GM23338 (cell line): ENCODE data around the gene DUXA. TPM values are rescaled to one million over a fixed set of nuclear protein-coding genes. Genes with fewer than 3 reads are reported as not detected.
"Not testable (repeated sequence)": the region's sequence is repeated elsewhere in the genome, so short reads cannot be mapped to it uniquely, and the experiment has no call there.

Experiments
- ATAC-seq: fragments of 200-7000 bp; cut with Tn5 transposase; 3 replicates; pipeline ENCODE4 v1.9.1; 2020
- DNase-seq: peaks from one replicate; pipeline ENCODE4 v3.0.0-alpha.2; 2015; ENCODE audit warnings: low spot score
- H2AFZ ChIP-seq: fragments of 200-600 bp; sonication (generic); 2 replicates; pipeline ENCODE4 v1.8.0; 2016; ENCODE audit warnings: antibody characterized with exemption, mild to moderate bottlenecking, moderate library complexity
- H3F3A ChIP-seq: fragments of 200-600 bp; sonication (generic); replicated peaks from 2 replicates; pipeline ENCODE4 v1.8.0; 2017; ENCODE audit warnings: antibody characterized with exemption, mixed run types, low read depth
- H3K27ac ChIP-seq: fragments of 200-600 bp; sonication (generic); 2 replicates; pipeline ENCODE4 v1.6.1; 2016; ENCODE audit warnings: low read depth
- H3K27me3 ChIP-seq: fragments of 200-600 bp; sonication (generic); 2 replicates; pipeline ENCODE4 v1.8.0; 2016; ENCODE audit warnings: mild to moderate bottlenecking, mixed run types, moderate library complexity; ENCODE audit not compliant: insufficient read depth
- H3K36me3 ChIP-seq: fragments of 200-600 bp; sonication (generic); 2 replicates; pipeline ENCODE4 v1.8.0; 2016; ENCODE audit warnings: mild to moderate bottlenecking; ENCODE audit not compliant: insufficient read depth
- H3K4me1 ChIP-seq: fragments of 200-600 bp; sonication (generic); 2 replicates; pipeline ENCODE4 v1.8.0; 2016; ENCODE audit warnings: mild to moderate bottlenecking, moderate library complexity; ENCODE audit not compliant: insufficient read depth
- H3K4me2 ChIP-seq: fragments of 200-600 bp; sonication (generic); 2 replicates; pipeline ENCODE4 v1.7.1; 2017; ENCODE audit warnings: mixed run types
- H3K4me3 ChIP-seq: fragments of 200-600 bp; sonication (generic); 2 replicates; pipeline ENCODE4 v1.6.1; 2016; ENCODE audit warnings: mixed run types
- H3K79me2 ChIP-seq: fragments of 200-600 bp; sonication (generic); replicated peaks from 2 replicates; pipeline ENCODE4 v1.8.0; 2017; ENCODE audit warnings: mild to moderate bottlenecking; ENCODE audit not compliant: insufficient read depth
- H3K9me2 ChIP-seq: fragments of 200-600 bp; sonication (generic); 2 replicates; pipeline ENCODE4 v1.8.0; 2017; ENCODE audit not compliant: insufficient read depth
- H4K20me1 ChIP-seq: fragments of 200-600 bp; sonication (generic); replicated peaks from 2 replicates; pipeline ENCODE4 v1.8.0; 2017; ENCODE audit warnings: mild to moderate bottlenecking; ENCODE audit not compliant: insufficient read depth
- H3K27ac Mint-ChIP-seq: 2 replicates; pipeline ENCODE4 v1.8.0; 2020; ENCODE audit warnings: inconsistent platforms, mild to moderate bottlenecking, moderate library complexity, mixed read lengths
- H3K27me3 Mint-ChIP-seq: 3 replicates; pipeline ENCODE4 v1.8.0; 2022; ENCODE audit warnings: low read depth, mild to moderate bottlenecking, moderate library complexity, mixed read lengths, inconsistent platforms; ENCODE audit not compliant: insufficient read depth, poor library complexity
- H3K36me3 Mint-ChIP-seq: 3 replicates; pipeline ENCODE4 v1.8.0; 2021; ENCODE audit warnings: low read depth, mild to moderate bottlenecking, inconsistent platforms, moderate library complexity, mixed read lengths
- H3K4me1 Mint-ChIP-seq: 3 replicates; pipeline ENCODE4 v1.8.0; 2020; ENCODE audit warnings: mild to moderate bottlenecking, inconsistent platforms, mixed read lengths
- H3K4me3 Mint-ChIP-seq: 3 replicates; pipeline ENCODE4 v1.8.0; 2021; ENCODE audit warnings: moderate library complexity, mild to moderate bottlenecking, inconsistent platforms, mixed read lengths
- H3K9me3 Mint-ChIP-seq: 3 replicates; pipeline ENCODE4 v1.8.0; 2020; ENCODE audit warnings: moderate library complexity, mild to moderate bottlenecking, inconsistent platforms, mixed read lengths
- CREB1 ChIP-seq: fragments of 250-450 bp; sonication (Bioruptor Pico); IDR thresholded peaks from 2 replicates; pipeline ENCODE4 v1.5.0; 2020; ENCODE audit warnings: low read depth, mild to moderate bottlenecking, moderate library complexity
- EZH2 ChIP-seq: fragments of 200-600 bp; sonication (generic); IDR thresholded peaks from one replicate; pipeline ENCODE4 v1.8.0; 2017; ENCODE audit warnings: antibody characterized with exemption, mild to moderate bottlenecking, low read depth; ENCODE audit not compliant: unreplicated experiment
- EZH2phosphoT487 ChIP-seq: fragments of 200-600 bp; sonication (generic); IDR thresholded peaks from one replicate; pipeline ENCODE4 v1.8.1; 2018; ENCODE audit warnings: antibody characterized with exemption; ENCODE audit not compliant: unreplicated experiment
- JUNB ChIP-seq: IDR thresholded peaks from one replicate; pipeline ENCODE4 v1.6.1; 2016; ENCODE audit warnings: antibody characterized with exemption; ENCODE audit not compliant: unreplicated experiment
- ZNF331 ChIP-seq: fragments of 250-450 bp; sonication (Bioruptor Pico); IDR thresholded peaks from 2 replicates; pipeline ENCODE4 v1.5.0; 2020; ENCODE audit warnings: low read depth, mild to moderate bottlenecking, moderate library complexity
- polyA plus RNA-seq: library from polyadenylated mRNA; unstranded; fragments of >200 nt; fragmentation: Nextera tagmentation; extraction: Ambion mirVana; gene quantifications from 2 replicates; pipeline ENCODE4 v1.2.1, GENCODE V29; 2016
- total RNA-seq: library from RNA; depleted of rRNA; stranded (reverse); fragments of >200 nt; shearing (Covaris generic); gene quantifications from 2 replicates; pipeline ENCODE4 v1.2.3, GENCODE V29; 2014
- TF ChIP-seq, protein P1 (sequence below), 2 experiments: fragments of 200-600 bp in 1 of 2; sonication (generic) in 1 of 2; conservative IDR thresholded peaks; 2 replicates each; pipeline versions ENCODE4 v1.5.1 to v1.6.1; 2016 to 2017; ENCODE audit warnings: antibody characterized with exemption in 2 of 2, low read depth in 2 of 2, mild to moderate bottlenecking in 2 of 2, moderate library complexity in 1 of 2

Gene DUXA
- total and polyA plus RNA-seq, 2 experiments from 2014 or later = not detected

DNA sequence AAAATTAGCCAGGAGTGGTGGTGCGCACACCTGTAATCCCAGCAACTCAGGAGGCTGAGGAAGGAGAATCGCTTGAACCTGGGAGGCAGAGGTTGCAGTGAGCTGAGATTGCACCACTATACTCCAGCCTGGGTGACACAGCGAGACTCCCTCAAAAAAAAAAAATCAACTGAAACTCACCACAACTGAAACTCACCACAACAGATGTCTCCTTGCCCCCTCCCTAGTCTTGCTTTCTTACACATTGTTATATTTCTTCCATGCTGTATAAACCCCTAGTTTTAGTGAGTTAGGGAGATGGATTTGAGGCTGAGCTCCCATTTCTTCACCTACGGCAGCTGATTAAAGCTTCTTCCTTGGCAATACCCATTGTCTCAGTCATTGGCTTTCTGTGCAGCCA lies 25.6 kb downstream of the DUXA start (continued):
- TF ChIP-seq, protein P1, sequence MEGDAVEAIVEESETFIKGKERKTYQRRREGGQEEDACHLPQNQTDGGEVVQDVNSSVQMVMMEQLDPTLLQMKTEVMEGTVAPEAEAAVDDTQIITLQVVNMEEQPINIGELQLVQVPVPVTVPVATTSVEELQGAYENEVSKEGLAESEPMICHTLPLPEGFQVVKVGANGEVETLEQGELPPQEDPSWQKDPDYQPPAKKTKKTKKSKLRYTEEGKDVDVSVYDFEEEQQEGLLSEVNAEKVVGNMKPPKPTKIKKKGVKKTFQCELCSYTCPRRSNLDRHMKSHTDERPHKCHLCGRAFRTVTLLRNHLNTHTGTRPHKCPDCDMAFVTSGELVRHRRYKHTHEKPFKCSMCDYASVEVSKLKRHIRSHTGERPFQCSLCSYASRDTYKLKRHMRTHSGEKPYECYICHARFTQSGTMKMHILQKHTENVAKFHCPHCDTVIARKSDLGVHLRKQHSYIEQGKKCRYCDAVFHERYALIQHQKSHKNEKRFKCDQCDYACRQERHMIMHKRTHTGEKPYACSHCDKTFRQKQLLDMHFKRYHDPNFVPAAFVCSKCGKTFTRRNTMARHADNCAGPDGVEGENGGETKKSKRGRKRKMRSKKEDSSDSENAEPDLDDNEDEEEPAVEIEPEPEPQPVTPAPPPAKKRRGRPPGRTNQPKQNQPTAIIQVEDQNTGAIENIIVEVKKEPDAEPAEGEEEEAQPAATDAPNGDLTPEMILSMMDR (conservative IDR thresholded peaks at IDR 0.05; ENCODE audit: low read depth in 2 of 2) = no peak
- TF ChIP-seq EZH2phosphoT487 = no peak

DNA sequence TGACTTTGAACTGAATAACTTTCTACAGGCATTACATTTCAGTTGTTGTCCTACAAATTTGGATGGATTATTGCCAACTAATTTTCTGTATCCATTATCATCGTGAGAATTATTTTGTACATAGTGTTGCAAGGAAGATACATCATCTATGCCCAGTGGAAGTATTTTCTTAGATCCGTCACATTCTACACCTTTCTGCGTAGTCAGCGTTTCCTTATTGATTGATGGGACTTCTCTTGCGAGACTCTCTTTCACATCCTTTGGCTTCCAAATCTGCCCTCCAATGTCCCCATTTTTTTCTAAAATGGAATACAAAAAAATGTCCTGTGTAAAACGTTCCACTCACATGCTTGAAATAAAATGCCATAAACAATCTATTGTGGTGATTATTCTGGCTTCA lies 31.5 kb downstream of the DUXA start:
- peaks cover 30% of the 10 kb centered on the region for H3K36me3 Mint-ChIP-seq
- H3K79me2 ChIP-seq = no peaks in the 10 kb centered on the region
- no peaks in the 10 kb centered on the region for H3K4me1 Mint-ChIP-seq
- H3K27me3 ChIP-seq = no peaks in the 10 kb centered on the region
- H3K27ac Mint-ChIP-seq = no peak overlapping the region
- no peak for TF ChIP-seq ZNF331 (CRISPR knock-in tag)
- TF ChIP-seq JUNB = no peak
- no peak for TF ChIP-seq EZH2
- TF ChIP-seq CREB1 = no peak
- no peaks in the 10 kb centered on the region for H4K20me1 ChIP-seq
- no peak for ATAC-seq
- no peaks in the 10 kb centered on the region for H3F3A ChIP-seq
- H2AFZ ChIP-seq = no peak overlapping the region
- H3K4me3 Mint-ChIP-seq = no peak overlapping the region
- H3K27me3 Mint-ChIP-seq = peaks cover 1% of the 10 kb centered on the region
- no peaks in the 10 kb centered on the region for H3K4me1 ChIP-seq
- no peak overlapping the region for H3K27ac ChIP-seq
- peaks cover 89% of the 10 kb centered on the region for H3K9me3 Mint-ChIP-seq
- no peak for DNase-seq
- H3K36me3 ChIP-seq = 0 out of 2 replicates have a peak, but pooled peaks cover 6% of the 10 kb centered on the region
- H3K4me3 ChIP-seq = no peak overlapping the region
- no peaks in the 10 kb centered on the region for H3K9me2 ChIP-seq
- no peak overlapping the region for H3K4me2 ChIP-seq

DNA sequence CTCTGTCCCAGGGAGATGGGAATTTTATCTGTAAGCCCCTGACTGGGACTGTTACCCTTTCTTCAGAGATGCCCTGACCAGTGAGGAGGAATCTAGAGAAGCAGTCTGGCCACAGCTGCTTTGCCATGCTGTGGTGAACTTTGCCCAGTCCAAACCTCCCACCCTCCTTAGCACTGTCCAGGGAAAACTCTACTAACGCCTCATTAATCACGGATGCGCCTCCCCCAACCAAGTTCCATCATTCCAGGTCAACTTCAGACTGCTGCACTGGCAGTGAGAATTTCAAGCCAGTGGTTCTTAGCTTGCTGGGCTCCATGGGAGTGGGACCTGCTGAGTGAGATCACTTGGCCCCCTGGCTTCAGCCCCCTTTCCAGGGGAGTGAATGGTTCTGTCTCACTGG lies 39.9 kb downstream of the DUXA start:
- not testable (repeated sequence) for H3K4me1 Mint-ChIP-seq

DNA sequence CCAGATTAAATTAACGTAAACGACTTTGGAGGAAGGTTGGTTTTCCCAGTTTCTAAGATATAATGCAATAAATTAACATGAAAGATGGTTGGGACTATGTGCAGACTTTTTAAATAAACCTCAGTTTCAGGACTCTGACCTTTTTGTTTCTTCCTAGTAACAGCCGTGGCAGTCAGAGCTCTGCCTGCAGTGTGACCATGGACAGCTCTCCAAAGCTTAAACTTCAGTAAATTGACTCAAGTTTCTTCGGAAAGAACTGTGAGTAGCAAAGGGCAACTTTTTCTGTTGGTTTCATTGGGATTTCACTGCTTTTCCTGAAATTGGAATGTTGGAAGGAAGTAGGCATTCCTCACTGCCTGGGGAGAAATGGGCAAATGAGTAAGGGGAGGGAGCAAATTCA lies 43.4 kb downstream of the DUXA start:
- Mint-ChIP-seq H3K4me3 (no peak overlapping the region), H3K9me3 (peaks cover 86% of the 10 kb centered on the region), H3K27me3 (no peaks in the 10 kb centered on the region)

More for the DNA sequence above, 39.9 kb downstream of the DUXA start:
- not testable (repeated sequence) for ATAC-seq, H3K27ac ChIP-seq, H3K36me3 ChIP-seq, H3K27me3 Mint-ChIP-seq, H3F3A ChIP-seq, H3K9me2 ChIP-seq, H3K79me2 ChIP-seq, H2AFZ ChIP-seq, H3K4me3 ChIP-seq, H3K27me3 ChIP-seq, H3K4me2 ChIP-seq, H3K27ac Mint-ChIP-seq, H4K20me1 ChIP-seq, H3K4me3 Mint-ChIP-seq, DNase-seq, H3K4me1 ChIP-seq
- Mint-ChIP-seq H3K9me3 (peaks cover 97% of the 10 kb centered on the region), H3K36me3 (peaks cover 39% of the 10 kb centered on the region; the same call in 2 of the 3 replicates)

More for the DNA sequence above, 43.4 kb downstream of the DUXA start:
- no peaks in the 10 kb centered on the region for H4K20me1 ChIP-seq
- no peak overlapping the region for H3K27ac Mint-ChIP-seq
- DNase-seq = no peak
- H3K27me3 ChIP-seq = no peaks in the 10 kb centered on the region
- no peak overlapping the region for H3K4me2 ChIP-seq
- no peak for ATAC-seq
- H2AFZ ChIP-seq = no peak overlapping the region
- H3K4me1 Mint-ChIP-seq = no peaks in the 10 kb centered on the region
- TF ChIP-seq, protein P1 (conservative IDR thresholded peaks at IDR 0.05; ENCODE audit: low read depth in 2 of 2) = no peak
- no peak for TF ChIP-seq EZH2phosphoT487
- peaks cover 26% of the 10 kb centered on the region; the same call in 2 of the 3 replicates for H3K36me3 Mint-ChIP-seq
- no peak overlapping the region for H3K27ac ChIP-seq
- no peaks in the 10 kb centered on the region for H3K9me2 ChIP-seq
- H3K79me2 ChIP-seq = no peaks in the 10 kb centered on the region
- no peaks in the 10 kb centered on the region for H3K36me3 ChIP-seq
- H3K4me3 ChIP-seq = no peak overlapping the region
- no peaks in the 10 kb centered on the region for H3F3A ChIP-seq
- no peaks in the 10 kb centered on the region for H3K4me1 ChIP-seq
